ENCODE data around the gene ZGPAT.
"Not testable (repeated sequence)": the region's sequence is repeated elsewhere in the genome, so short reads cannot be mapped to it uniquely, and the experiment has no call there.

ZGPAT gene

GRCh38 chr20:63707558-63708300 is at the start of gene ZGPAT, which contains the start of gene ARFRP1:
Gene ZGPAT, plus strand, starts transcription at chr20:63708039. Its CDS starts 542 bp downstream, at chr20:63708581.
Gene ARFRP1, minus strand, starts transcription at chr20:63707976. Its CDS starts 885 bp downstream, at chr20:63707091.
- FAIRE-seq: no peak

- no peak for FAIRE-seq
Measured at GRCh38 chr20:63658749-63659187, 49.1 kb upstream of the ZGPAT start.

- FAIRE-seq: no peak
Measured at GRCh38 chr20:63659370-63659769, 48.5 kb upstream of the ZGPAT start.

GRCh38 chr20:63660174-63660573 is 47.7 kb upstream of the ZGPAT start:
- FAIRE-seq: not testable (repeated sequence)

GRCh38 chr20:63660622-63661021 is 47.2 kb upstream of the ZGPAT start:
- no peak for FAIRE-seq

- FAIRE-seq: no peak
Measured at GRCh38 chr20:63661108-63661507, 46.7 kb upstream of the ZGPAT start.

- FAIRE-seq: no peak
Measured at GRCh38 chr20:63661959-63662812, 45.7 kb upstream of the ZGPAT start.

GRCh38 chr20:63662813-63663189 is 45.0 kb upstream of the ZGPAT start:
- FAIRE-seq: no peak

GRCh38 chr20:63663332-63664066 is 44.3 kb upstream of the ZGPAT start:
- no peak for FAIRE-seq

- FAIRE-seq: no peak
Measured at GRCh38 chr20:63664143-63664851, 43.5 kb upstream of the ZGPAT start.

- FAIRE-seq: no peak
Measured at GRCh38 chr20:63664861-63665594, 42.8 kb upstream of the ZGPAT start.

- FAIRE-seq: no peak
Measured at GRCh38 chr20:63665708-63666107, 42.1 kb upstream of the ZGPAT start.

GRCh38 chr20:63667858-63668257 is 40.0 kb upstream of the ZGPAT start:
- FAIRE-seq: no peak

GRCh38 chr20:63668351-63668750 is 39.5 kb upstream of the ZGPAT start:
- no peak for FAIRE-seq

- not testable (repeated sequence) for FAIRE-seq
Measured at GRCh38 chr20:63671695-63672094, 36.1 kb upstream of the ZGPAT start.

GRCh38 chr20:63672666-63673065 is 35.2 kb upstream of the ZGPAT start:
- FAIRE-seq: no peak

- no peak for FAIRE-seq
Measured at GRCh38 chr20:63673951-63674350, 33.9 kb upstream of the ZGPAT start.

GRCh38 chr20:63675681-63676368 is 32.0 kb upstream of the ZGPAT start:
- FAIRE-seq: no peak

GRCh38 chr20:63678071-63678470 is 29.8 kb upstream of the ZGPAT start:
- FAIRE-seq: no peak

- FAIRE-seq: no peak
Measured at GRCh38 chr20:63678667-63679465, 29.0 kb upstream of the ZGPAT start.

Measured in endometrium (tissue), 2 donors.